Osteocyte (in vitro differentiated cells): ENCODE measurements around the gene P2RX6. TPM values are rescaled to one million over a fixed set of nuclear protein-coding genes. Genes with fewer than 3 reads are reported as not detected.

Source experiments
- DNase-seq: peaks from one replicate; pipeline ENCODE4 v3.0.0; 2021; ENCODE audit warnings: mixed read lengths; ENCODE audit not compliant: unreplicated experiment; ENCODE audit errors: extremely low spot score
- H3K27ac Mint-ChIP-seq: one replicate; pipeline ENCODE4 v1.8.0; 2021; ENCODE audit warnings: mild to moderate bottlenecking, mixed read lengths; ENCODE audit not compliant: unreplicated experiment
- H3K27me3 Mint-ChIP-seq: one replicate; pipeline ENCODE4 v1.8.0; 2021; ENCODE audit warnings: mixed read lengths; ENCODE audit not compliant: unreplicated experiment
- H3K36me3 Mint-ChIP-seq: one replicate; pipeline ENCODE4 v1.8.0; 2021; ENCODE audit warnings: mixed read lengths; ENCODE audit not compliant: unreplicated experiment
- H3K4me1 Mint-ChIP-seq: one replicate; pipeline ENCODE4 v1.8.0; 2021; ENCODE audit warnings: mixed read lengths; ENCODE audit not compliant: unreplicated experiment
- H3K4me3 Mint-ChIP-seq: one replicate; pipeline ENCODE4 v1.8.0; 2021; ENCODE audit warnings: mild to moderate bottlenecking, moderate library complexity, mixed read lengths; ENCODE audit not compliant: unreplicated experiment
- H3K9me3 Mint-ChIP-seq: one replicate; pipeline ENCODE4 v1.8.0; 2021; ENCODE audit warnings: mixed read lengths; ENCODE audit not compliant: unreplicated experiment
- total RNA-seq: library from RNA; stranded (reverse); gene quantifications from 2 replicates; pipeline ENCODE4 v1.2.1, GENCODE V29; 2021
- TF ChIP-seq, protein P1 (sequence below): fragments of 200-600 bp; sonication (generic); IDR thresholded peaks from 2 replicates; pipeline ENCODE4 v1.5.0; 2021; ENCODE audit warnings: antibody characterized with exemption, mild to moderate bottlenecking, moderate library complexity

The P2RX6 gene
- total RNA-seq, 1 donor from 2014 or later, result 3.5 TPM

DNA sequence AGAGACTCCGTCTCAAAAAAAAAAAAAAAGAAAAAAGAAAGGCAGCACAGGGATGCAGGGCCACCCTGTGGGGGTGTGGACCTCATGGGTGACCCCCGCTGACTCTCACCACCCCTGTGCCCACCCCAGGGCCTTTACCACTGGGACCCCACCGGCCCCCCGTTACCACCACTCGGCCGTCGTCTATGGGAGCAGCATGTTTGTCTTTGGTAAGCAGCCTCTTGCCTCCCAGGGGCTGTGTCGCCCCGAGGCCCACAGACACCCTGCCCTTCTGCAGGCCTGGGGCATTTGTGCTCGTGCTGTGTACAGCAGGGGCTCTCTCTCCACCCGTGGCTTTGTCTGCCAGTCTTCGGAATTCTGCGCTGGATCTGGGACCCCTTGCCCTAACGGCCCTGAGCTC lies 27.6 kb upstream of the P2RX6 start:
- TF ChIP-seq, protein P1, sequence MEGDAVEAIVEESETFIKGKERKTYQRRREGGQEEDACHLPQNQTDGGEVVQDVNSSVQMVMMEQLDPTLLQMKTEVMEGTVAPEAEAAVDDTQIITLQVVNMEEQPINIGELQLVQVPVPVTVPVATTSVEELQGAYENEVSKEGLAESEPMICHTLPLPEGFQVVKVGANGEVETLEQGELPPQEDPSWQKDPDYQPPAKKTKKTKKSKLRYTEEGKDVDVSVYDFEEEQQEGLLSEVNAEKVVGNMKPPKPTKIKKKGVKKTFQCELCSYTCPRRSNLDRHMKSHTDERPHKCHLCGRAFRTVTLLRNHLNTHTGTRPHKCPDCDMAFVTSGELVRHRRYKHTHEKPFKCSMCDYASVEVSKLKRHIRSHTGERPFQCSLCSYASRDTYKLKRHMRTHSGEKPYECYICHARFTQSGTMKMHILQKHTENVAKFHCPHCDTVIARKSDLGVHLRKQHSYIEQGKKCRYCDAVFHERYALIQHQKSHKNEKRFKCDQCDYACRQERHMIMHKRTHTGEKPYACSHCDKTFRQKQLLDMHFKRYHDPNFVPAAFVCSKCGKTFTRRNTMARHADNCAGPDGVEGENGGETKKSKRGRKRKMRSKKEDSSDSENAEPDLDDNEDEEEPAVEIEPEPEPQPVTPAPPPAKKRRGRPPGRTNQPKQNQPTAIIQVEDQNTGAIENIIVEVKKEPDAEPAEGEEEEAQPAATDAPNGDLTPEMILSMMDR, result no peak
- no peaks in the 10 kb centered on the region for H3K27me3 Mint-ChIP-seq
- no peak for DNase-seq
- no peaks in the 10 kb centered on the region for H3K9me3 Mint-ChIP-seq
- H3K27ac Mint-ChIP-seq, result no peak overlapping the region
- H3K4me3 Mint-ChIP-seq, result no peak overlapping the region
- peaks cover 25% of the 10 kb centered on the region for H3K36me3 Mint-ChIP-seq
- peaks cover 9% of the 10 kb centered on the region for H3K4me1 Mint-ChIP-seq

DNA sequence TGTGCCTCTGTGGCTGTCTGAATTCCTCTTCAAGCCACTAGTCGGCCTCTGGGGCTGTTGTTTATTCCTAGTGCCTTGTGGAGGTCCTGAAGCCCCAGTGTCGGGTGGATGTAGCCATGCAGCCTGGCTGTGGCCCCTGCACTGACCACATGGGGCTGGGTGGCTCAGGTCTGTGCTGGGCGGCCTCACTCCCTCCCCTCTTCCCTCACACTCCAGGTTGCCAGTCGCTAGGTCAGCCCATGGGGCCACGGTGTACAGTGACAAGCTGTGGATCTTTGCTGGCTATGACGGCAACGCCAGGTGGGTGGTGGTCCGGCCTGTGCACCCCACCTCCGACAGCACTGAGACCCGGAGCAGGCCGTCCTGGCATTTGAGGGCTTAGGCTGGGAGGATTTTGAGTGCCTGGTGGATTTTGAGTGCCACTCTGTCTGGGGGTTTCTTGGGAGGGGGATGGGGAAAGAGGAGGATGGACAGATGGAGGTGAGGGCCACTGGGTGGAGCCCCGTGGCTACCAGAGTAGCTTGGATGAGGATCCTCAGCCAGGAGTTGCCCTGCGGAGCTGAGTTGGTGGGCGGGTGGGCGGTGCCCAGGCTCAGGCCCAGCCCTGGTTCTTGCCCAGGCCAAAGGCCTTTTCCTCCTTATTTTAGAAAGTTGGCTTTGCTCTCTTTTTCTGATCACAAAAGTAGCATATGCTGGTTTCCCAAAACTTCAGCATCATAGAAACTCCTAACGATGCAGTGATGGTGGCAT lies 26.2 kb upstream of the P2RX6 start:
- no peak for DNase-seq

DNA sequence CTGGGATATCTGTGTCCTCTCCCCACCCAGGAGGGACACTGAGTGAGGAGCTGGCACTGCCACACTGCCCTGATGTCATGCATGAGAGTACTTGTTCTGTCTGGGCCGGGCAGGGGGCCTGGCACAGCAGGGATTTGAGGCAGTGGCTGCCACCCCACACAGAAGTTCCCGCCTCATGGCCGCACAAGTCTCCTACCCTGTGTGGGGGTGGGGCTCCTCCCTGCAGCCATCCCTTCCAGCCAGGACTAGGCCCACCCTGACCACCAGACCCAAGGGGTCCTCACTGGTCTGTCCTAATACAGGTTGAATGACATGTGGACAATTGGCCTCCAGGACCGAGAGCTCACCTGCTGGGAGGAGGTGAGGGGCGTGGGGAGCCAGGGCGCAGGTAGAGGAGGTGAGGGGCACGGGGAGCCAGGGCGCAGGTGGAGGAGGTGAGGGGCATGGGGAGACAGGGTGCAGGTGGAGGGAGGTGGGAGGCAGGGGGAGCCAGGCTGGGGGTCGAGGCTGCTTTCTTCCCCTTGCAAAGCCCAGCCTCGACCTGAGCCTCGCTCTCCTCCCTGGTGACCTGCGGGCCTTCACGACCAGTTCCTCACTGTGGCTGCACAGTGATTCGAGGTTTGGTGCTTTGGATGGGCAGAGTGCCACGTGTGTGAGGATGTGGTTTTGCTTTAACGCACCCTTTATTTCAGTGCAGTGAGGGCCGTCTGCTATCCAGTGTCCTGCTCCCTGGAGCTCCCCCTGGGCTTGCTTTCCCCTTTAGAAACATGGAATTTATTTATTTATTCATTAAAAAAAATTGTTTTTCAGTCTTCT lies 25.4 kb upstream of the P2RX6 start:
- Mint-ChIP-seq H3K27ac (no peak overlapping the region), H3K36me3 (peaks cover 25% of the 10 kb centered on the region), H3K9me3 (no peaks in the 10 kb centered on the region), H3K4me3 (no peak overlapping the region), H3K4me1 (no peaks in the 10 kb centered on the region), H3K27me3 (no peaks in the 10 kb centered on the region)
- TF ChIP-seq, protein P1, result no peak
- DNase-seq, result no peak

More for the DNA sequence above, 26.2 kb upstream of the P2RX6 start:
- TF ChIP-seq, protein P1, result no peak
- Mint-ChIP-seq H3K36me3 (peaks cover 25% of the 10 kb centered on the region), H3K9me3 (no peaks in the 10 kb centered on the region), H3K27ac (no peak overlapping the region), H3K4me3 (no peak overlapping the region), H3K4me1 (peaks cover 3% of the 10 kb centered on the region), H3K27me3 (no peaks in the 10 kb centered on the region)

DNA sequence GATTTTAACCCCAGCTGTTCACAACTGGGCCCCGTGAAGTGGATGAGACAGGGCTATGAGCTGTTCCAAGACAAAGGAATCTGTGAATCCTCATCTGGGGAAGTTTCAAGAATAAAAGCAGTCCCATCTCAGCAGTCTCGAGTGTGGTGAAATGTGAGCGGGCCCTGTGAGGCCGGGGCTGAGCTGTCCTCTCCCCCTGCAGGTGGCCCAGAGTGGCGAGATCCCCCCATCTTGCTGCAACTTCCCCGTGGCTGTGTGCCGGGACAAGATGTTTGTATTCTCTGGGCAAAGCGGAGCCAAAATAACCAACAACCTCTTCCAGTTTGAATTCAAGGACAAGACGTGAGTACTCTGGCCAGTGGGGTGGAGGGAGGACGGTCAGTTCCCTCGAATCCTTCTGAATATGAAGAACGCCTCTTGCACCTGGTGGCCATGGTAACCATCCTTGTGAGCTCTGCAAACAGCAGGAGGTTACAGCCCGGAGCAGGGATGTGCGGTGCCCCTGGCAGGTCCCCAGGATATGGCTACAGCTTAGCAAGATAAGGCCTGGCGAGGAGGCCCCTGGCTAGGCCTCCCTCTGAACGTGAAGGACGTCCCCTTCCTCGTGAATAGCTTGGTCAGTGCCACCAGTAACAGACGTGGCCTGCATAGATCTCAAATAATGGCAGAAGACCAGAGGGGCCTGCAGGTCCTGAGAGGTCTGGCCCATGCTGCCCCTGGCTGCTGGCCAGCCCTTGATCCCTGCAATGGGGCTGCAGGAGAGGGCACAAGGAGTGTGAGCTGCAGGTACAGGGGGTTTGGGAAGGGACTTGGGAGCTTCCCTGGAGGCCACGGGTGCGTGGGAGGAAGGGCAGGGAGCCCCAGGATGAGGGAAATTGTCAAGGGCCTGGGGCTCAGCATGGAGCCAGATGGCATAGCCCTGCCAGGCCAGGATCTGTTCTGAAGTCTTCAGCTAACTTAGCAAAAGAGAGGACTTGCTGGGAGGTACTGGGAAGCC lies 24.5 kb upstream of the P2RX6 start:
- Mint-ChIP-seq H3K4me1 (no peaks in the 10 kb centered on the region), H3K36me3 (peaks cover 29% of the 10 kb centered on the region), H3K4me3 (no peak overlapping the region), H3K9me3 (no peaks in the 10 kb centered on the region), H3K27ac (no peak overlapping the region), H3K27me3 (no peaks in the 10 kb centered on the region)
- DNase-seq, result no peak
- TF ChIP-seq, protein P1, result no peak
